Jurkat, Clone E6-1 (cell line): ENCODE results near the gene STK11IP.

Experiments
- DNase-seq: peaks from one replicate; pipeline ENCODE4 v3.0.0-alpha.2; 2011; ENCODE audit warnings: low read depth, low spot score
- H3K4me3 ChIP-seq: 2 replicates; pipeline ENCODE4 v1.5.1; 2011; ENCODE audit warnings: mild to moderate bottlenecking, low read length, control low read depth, moderate library complexity

STK11IP gene

DNA sequence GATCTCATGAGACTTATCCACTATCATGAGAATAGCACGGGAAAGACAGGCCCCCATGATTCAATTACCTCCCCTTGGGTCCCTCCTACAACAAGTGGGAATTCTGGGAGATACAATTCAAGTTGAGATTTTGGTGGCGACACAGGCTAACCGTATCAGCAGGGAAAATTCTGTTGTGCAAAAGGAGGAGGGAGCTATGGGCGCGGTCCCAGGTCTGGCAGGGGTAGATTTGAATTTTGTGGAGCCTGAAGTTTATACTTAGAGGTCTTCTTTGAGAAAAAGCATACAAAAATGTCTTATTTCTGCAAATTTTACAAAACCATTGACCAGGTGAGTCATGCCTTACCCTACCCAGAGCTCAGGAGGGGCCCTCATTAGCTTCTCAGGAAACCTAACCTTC lies 66.4 kb downstream of the STK11IP start:
- DNase-seq: no peak
- H3K4me3 ChIP-seq: no peak overlapping the region

DNA sequence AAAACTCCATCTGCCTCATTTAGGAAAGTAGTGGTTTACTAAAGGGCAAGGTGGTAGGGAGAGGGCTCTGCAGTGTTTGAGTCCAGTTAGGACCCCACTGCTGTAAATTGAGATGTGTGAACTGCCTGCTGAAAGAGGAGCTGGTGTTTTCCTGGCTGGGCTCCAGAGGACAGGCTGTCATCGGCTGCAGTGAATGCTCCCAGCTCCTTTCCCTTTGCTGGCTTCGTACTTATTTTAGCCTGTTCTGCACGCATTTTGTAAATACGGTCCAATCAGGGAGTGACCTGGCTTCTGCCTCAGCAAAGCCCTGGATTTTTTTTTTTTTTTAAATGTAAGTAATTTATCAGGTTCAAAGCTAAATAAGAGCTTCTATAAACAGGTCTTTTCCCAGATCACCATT lies 67.3 kb downstream of the STK11IP start:
- H3K4me3 ChIP-seq: no peak overlapping the region
- no peak for DNase-seq

DNA sequence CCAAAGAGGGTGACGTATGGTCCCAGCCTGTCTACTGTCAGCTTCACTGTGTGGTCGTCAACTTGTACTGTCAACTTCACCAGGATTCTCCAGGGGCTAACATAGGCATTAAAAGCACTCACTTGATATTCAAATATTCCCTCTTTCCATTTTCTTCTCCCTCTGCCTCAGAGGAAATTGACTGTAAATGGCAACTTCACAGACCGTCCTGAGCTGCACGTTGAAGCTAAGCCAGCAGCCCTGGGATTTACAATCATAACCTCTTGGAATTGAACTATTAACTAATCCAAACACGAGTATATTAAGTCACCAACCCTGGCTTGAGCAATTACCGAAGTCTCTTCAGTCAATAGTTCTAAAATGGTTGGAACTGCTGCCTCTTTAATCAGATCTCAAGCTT lies 68.3 kb downstream of the STK11IP start:
- no peak for DNase-seq
- H3K4me3 ChIP-seq: no peak overlapping the region
